Activated CD4-positive, alpha-beta T cell treated with anti-CD3 and anti-CD28 coated beads, Interleukin-2, Interleukin-4, amounts not matched to agents 100 ng/mL and 50 ng/mL, durations not matched to agents 16 hours and 8 hours (primary cell): ENCODE data around the gene ADM.

ENCODE experiments used
- DNase-seq: peaks from one replicate; pipeline ENCODE4 v3.0.0-alpha.2; 2020; ENCODE audit warnings: low spot score

Gene ADM

DNA sequence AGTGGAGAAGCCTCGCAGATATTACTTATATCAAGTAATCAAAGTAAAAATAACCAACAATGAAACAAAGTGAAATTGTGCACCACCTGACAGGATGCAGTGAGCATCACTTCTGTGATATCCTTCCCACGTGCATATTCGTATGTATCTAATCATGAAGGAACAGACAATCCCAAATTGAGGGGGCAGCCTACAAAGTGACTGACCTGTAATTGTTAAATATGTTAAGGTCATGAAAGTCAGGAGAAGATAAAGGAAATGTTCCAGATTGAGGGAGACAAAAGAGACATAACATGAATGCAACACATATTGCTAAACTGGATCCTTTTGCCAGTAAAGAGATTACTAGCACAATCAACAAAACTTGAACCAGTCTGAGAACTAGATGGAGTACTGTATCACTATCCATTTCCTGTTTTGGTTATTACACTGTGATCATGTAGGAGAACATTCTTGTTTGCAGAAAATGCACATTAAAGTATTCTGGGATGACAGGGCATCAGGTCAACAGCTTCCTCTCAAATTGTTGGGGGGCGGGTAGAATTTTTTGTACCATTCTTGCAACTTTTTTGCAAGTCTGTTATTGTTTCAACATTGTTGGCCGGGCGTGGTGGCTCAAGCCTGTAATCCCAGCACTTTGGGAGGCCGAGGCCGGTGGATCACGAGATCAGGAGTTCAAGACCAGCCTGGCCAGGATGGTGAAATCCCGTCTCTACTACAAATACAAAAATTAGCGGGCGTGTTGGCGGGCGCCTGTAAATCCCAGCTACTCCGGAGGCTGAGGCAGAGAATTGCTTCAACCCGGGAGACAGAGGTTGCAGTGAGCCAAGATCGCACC lies 12.9 kb upstream of the ADM start:
- no peak for DNase-seq

DNA sequence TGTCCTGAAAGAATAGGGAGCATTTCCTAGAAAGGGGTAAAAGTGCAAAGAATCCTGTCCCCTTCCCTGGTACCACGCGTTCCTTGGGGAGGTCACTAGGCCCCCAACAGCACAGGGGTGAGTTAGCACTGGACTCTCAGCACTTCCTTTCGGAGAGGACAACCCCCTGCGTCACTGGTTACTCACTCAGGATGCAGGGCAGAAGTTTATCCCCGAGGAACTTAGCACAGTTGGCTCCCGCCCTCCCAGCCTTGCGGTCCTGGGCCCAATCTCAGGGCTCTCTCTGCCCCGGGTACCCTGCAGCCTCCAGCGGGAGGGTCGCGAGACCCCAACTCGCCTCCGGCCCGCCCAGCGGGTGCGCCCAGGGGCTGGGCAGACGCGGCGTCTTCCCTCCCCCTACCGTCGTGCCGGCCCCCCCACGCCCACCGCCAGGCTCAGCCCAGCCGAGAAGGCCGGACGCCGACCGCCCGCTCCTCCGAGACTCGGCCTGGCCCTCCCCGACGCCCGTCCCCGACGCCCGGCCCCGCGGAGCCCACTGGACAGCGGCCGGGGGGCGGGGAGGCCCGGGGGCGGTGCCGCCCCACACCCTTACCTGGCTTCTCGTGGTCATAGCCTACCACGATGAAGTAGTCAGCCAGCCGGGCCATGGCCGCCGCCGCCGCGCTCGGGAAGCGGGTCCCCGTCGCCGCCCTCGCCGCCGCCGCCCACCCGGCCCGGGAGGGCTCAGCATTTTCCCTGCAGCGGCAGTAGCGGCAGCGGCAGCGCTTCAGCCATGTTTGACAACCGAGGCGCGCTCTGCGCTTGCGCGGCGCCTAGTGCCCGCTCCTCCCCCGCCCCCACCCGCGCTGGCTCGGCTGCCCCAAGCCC lies 11.2 kb upstream of the ADM start, which contains the start of gene SBF2:
Gene SBF2 (minus strand): TSS at position 797 of the 867 bp plus-strand sequence. CDS start 150 bp downstream, at position 647.
- peak; percentile 68 for DNase-seq

DNA sequence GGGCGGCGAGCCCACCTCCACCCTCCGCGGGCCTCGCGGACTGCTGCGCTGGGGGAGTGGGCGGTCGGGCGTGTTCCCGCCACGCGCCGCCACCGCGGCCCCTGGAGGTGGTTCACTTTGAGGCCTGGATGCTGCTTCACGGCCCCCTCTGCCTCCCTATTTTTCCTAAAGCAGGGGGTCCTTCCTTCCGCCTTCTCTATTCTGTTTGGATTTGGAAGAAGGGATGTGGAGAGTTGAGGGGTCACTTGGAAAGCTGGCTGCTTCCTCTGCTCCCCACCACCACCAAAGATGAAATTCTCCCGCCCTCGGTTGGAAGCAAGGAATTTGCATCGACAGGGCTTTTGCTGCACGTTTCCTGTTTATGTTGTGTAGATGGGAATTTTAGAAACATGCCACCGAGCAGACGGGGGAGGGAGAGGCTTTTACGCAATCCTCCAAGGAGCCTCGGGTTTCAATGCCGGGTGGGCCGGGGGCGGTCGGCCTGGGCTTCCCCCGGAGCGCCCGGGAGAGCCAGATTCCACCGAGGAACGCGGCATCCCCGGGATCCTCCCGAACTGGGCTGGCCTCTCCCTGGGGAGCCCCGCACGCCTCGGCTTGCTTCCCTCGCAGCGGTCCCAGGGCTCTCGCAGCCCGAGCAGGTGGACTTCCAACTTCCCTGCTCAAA lies 10.5 kb upstream of the ADM start:
- DNase-seq = no peak

DNA sequence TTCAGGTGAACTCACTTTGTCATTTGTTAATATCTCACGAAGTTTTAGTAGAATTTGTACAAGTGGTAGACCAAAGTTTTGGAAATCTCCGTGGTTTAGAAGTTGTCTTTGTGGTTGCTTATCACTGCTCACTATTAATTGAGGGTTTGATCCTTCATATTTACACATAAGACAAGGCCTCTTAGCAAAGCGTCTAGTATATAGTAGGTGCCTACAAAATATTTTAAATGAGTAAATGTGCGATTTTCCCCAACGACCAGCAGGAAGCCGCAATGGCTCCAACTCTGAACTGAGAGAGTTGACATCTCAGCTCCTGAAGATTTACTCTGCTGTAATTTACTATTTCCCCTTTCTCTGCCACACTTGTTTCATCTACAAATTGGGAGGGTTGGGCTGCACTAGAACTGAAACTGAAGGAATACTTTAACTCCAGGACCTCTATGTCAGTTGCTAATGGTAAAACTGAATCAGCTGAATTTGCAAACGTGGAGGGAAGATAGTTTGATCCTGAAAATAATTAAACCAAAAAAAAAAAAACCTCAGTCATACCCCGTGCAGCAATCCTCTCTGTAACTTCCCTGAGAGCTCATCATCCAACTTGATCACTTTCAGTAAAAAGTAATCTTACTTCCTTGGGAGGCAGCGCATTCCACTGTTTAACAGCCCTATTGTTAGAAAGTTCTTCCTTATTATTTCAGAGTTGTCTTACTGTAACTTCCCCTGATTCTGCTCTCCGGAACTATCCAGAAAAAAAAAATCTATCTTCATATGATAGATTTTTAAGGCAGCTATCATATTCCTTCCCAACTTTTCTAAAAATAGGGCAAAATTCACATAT lies 9.6 kb upstream of the ADM start:
- no peak for DNase-seq

DNA sequence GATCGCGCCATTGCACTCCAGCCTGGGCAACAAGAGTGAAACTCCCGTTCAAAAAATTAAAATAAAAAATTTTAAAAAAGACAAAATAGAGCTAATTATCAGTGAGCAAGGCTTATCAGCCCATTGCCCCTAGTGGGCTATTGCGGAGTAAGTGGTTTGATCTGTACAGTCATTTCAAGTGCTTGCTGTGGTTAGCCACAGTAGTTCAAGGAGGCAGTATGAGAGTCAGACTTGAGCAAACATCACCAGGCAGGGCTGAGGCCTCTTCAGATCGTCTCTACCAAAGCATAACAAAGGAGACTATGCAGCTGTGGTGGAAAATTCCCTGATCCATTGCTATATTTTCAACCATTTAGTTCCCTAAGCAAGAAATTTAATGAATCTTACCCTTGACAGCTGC lies 6.5 kb upstream of the ADM start:
- DNase-seq = peak; percentile 80

DNA sequence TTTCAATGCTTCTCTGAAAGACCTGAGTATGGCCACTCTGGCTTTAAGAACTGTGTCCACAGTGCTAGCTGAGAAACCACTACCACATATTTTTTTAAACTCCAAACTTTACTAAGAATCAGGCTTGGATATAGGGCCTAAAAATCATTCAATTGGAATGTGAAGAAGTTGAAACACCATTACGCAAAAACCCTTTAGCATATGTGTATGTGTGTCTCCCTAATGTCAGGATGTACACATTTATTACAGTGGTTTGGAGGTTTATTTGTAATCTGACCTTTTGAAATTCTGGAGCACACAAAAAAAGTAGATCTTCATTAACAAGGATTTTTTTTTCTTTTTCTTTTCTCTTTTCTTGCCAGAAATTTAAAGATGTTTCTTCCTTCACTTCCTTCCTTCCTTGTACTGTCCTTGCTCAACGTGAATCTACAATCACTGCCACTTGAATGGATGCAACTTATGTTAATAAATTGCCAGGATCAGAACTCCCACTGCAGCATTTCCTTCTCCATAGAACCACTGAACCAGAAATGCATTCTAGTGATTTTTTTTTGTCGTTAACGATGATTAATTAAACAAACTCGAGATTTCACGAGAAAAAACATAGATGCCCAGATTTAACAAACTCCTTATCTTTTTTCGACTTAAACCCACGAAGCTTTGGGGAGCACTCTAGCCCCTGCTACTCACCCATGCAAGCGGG lies 3.1 kb upstream of the ADM start:
- DNase-seq = no peak

DNA sequence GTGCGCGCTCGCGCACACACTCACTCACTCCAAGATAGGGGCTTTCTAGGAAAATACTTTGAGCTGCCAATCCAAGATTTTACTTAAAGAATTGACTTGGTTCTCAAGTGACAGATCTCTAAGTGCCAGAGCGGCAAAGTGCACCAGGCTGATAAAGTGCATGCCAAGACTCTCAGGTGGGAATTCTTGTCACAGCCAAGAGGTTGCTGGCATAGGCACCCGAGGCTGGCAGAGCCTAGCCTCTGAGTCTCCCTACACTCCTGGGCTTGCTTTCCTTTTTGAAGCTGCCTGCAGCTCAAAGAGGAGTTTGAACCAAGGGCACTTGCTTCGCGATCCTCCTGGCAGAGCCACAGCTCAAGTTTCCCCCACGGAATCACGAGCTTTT lies 2.5 kb upstream of the ADM start:
- no peak for DNase-seq

DNA sequence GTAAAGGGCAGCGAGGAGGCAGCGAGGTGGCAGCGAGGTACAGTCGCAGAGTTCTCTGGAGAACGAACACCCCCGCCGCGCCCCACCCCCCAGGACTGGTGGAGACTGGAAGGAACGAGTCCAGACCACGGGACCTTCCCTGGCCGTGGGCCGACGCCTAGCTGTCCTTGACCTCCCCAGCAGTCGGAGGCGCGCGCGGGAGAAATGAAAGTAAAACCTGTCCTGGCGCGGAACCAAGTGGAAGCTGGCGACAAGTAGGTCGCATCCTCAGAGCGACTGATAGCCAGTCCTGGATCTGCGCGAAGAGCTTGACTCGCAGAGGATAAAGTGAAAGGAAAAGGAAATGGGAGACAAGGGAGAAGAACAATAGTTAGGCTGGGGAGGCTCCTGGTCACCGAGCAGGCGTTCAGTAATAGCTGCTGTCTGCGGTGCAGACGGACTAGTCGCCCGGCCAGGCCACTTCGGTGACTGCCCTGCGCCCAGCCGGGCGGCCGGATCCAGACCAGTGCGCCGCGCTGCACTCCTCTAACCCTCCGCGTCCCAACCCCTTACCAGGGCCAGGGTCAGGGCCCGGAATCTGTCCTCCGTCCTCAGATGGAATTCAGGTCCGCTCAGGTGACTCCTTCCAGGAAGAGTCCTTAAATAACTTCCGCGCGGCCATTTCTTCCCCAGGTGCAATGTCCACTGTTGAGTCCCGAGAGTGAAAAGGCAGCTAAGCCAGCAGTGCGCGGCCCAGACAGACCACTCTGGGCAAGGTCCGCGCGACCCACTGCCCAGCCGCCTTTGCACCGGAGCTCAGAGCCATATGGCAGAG lies 1.9 kb upstream of the ADM start:
- peak; percentile 35 for DNase-seq

DNA sequence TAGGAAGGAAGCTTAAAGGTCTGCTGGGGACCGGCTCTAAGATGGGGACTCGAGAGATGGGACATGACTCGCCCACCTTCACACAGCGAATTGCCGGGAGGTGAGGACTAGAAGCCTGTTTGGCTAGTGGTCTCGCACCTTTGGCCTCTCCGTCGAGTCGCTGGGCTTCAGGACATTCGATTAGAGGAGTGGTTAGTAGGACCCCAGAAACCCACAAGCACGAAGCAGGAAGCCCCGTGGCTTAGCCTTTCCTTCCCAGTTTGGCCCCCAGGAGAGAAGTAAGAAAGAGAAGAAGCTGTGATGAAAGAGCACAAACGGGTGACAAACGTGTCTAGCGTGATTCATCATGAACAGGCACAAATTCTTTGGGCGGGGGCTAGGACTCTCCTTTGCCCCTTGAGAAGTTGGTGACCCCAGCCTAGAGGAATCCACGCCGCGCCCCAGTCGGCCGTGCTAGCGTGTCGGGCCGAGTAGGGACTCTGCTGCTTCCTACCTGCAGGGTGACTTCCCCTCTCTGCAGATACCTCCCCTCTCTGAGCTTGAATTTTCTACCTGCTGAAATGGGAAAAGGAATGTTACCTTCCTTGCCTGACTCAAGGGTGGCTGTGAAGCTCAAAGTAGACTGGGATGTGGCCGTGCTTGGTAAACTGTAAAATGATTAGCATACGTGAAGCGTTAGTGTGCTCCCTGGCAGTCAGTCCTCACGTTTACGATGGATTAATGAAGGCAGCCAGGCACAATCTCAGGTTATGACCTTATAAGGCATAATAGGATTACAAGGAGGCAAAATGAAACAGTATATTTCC lies 1.1 kb upstream of the ADM start:
- DNase-seq = no peak

DNA sequence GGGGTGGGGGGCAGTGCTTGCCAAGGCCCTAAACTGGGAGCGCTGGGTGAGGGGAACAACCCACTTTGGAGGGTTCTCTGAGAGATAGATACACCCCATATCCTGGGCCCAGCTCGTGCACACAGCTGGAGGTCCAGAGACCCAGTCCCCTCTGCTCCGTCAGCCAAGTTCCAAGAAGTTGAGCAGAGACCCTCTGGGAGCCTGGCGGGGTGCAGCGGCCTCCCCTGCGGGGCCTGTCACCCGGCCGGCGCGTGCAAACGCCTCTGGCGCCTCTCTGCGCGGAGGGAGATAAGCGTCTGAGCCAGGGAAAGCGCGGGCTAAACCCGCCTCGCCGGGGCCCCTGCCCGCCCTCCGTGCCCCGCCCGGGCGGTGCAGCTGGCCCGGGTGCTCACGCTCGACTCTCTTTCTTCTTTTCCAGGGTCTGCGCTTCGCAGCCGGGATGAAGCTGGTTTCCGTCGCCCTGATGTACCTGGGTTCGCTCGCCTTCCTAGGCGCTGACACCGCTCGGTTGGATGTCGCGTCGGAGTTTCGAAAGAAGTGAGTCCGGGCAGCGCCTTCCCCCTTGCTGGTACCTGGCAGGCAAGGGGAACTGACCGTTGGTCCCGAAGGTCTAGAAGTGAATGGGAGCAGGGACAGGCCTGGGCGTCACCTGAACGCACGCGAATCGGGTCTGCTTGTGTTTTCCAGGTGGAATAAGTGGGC lies 540 bp downstream of the ADM start:
- no peak for DNase-seq

DNA sequence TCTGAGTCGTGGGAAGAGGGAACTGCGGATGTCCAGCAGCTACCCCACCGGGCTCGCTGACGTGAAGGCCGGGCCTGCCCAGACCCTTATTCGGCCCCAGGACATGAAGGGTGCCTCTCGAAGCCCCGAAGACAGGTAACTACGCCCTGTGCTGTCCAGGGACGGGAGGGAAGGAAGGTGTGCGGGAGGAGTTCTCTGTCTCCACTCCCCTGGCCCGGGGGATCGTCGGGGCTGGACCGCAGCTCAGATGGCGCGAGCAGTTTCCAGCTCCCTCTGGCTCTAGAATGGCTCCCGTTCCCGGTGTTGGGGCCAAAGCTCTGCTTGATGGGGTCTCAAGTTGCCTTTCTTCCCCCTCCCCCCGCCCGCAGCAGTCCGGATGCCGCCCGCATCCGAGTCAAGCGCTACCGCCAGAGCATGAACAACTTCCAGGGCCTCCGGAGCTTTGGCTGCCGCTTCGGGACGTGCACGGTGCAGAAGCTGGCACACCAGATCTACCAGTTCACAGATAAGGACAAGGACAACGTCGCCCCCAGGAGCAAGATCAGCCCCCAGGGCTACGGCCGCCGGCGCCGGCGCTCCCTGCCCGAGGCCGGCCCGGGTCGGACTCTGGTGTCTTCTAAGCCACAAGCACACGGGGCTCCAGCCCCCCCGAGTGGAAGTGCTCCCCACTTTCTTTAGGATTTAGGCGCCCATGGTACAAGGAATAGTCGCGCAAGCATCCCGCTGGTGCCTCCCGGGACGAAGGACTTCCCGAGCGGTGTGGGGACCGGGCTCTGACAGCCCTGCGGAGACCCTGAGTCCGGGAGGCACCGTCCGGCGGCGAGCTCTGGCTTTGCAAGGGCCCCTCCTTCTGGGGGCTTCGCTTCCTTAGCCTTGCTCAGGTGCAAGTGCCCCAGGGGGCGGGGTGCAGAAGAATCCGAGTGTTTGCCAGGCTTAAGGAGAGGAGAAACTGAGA lies 1.4 kb downstream of the ADM start:
- no peak for DNase-seq

DNA sequence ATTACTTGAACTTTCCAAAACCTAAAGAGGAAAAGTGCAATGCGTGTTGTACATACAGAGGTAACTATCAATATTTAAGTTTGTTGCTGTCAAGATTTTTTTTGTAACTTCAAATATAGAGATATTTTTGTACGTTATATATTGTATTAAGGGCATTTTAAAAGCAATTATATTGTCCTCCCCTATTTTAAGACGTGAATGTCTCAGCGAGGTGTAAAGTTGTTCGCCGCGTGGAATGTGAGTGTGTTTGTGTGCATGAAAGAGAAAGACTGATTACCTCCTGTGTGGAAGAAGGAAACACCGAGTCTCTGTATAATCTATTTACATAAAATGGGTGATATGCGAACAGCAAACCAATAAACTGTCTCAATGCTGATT lies 2.1 kb downstream of the ADM start:
- no peak for DNase-seq

DNA sequence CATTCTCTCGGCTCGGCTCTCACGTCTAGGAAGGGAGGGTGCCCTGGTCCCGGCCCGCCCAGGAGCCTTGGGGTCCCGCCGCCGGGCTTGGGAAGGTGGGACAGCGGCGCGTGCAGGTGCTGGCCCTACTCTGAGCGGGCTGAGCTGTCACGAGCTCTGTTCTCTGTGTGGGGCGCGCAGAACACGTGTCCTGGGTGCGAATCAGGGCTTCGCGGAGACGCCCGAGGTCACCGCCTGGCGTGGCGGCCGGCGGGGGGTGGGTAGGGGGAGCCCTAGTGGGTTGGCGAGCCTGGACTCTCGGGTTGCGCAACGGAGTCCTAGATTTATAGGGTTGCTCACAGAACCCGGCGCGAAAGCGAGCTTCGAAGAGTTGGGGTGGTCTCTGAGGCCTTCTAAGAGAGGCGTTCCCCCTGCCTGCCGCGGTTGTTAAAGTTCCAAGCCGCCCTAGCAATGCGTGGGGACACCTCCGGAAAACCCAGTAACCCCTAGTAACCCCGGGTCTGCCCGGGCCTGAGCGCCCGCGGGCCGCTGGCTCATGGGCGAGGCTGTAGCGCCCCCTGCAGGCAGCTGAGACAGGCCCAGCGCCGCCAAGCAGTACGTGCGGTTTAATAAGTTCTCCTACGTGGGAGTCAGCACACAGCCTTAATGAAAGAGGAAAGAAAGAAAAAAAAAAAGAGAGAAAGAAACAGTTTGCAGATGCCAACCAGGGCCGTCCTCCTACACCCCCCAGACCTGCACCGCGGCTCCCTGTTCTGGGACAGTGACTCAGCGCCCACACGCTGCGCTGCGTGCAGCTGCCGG lies 2.7 kb downstream of the ADM start:
- peak; percentile 73 for DNase-seq

DNA sequence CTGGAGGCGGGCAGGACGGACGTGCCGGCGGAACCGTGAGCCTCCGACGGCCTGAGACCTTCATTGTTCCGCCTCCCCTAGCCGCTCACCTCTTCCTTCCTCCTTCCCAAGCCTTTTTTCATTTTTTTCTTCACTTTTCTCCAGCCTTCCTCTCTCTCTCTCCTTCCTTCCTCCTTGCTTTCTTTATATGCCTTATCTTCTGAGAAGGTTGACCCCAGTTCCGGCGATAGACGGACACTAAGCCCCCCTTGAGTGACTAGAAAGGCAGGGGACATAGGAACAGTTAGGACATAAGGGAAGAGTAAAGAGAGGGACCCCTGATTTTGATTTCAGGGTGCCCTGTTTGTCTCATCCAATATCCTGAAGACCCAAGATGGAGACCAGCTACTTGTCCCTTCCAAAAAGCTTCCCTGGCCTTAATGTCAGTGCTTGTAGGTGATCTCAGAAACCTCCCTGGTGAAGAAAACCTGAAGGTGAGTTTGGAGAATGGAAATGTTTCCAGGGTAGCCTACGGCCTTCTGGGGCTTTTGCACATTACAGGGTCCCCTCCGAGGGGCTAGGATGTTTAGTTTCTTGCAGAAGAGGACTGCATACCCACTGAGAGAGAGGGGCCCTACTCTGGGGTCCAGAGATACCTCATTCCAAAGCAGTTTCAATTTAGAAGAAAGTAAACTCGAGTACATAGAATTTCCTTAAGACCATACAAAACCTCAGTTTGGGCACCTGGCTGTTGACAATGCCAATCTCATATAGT lies 3.5 kb downstream of the ADM start:
- DNase-seq = no peak

DNA sequence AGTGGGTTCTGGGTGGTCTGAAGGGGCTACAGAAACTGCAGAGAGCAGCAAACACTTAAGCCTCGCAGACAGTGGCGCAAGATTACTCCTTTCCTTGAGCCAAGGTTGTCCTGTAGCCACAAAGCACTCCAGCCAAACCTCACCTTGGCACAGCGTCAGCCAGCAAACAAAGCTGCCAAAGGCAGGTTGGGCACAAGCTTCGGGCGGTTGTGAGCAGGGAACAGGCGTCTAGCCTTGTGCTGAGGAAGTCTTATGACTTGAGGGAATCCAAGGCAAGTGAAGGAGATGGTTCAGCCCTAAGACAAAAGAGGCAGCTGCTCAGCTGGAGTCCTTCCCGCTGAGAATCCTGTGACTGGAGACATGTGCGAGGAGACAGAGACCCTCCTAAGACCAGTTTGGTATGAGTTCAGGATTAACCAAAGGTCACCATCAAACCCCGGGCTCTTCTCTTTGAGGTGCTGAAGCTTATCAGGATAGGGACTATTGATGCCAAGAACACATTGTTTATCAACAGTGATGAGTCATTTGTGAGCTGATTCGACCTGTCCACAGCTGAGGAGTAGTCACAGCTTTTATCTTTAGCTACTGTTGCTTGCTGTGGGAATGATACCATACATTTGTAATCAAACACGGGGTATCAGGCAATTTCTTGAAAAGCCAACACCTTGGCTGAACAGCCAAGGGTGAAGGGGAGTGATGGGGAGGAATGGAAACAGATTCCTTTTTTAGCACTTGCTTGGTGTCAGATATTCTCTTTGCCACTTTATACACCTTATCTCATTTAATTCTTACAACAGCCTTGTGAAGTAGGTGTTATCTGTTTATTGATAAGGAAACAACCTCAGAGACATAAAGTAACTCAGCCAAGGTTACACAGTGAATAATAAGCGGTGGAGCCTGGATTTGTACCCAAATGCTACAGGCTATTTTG lies 4.6 kb downstream of the ADM start:
- no peak for DNase-seq
